Vagina (tissue), 2 donors: Measurements from ENCODE around the gene RNU6-9.

Experiments used
- CTCF ChIP-seq, 3 experiments: fragments of 450-650 bp in 2 of 3; fragments of 200-600 bp in 1 of 3; sonication (generic) in 1 of 3; IDR thresholded peaks; one replicate each; pipeline ENCODE4 v1.5.1; 2017 to 2019; ENCODE audit warnings: antibody characterized with exemption in 3 of 3, mild to moderate bottlenecking in 2 of 3, moderate library complexity in 2 of 3
- POLR2A ChIP-seq, 2 donors: fragments of 450-650 bp; IDR thresholded peaks; one replicate each; pipeline ENCODE4 v1.6.1; 2017; ENCODE audit warnings: antibody characterized with exemption in 2 of 2, mild to moderate bottlenecking in 2 of 2, moderate library complexity in 2 of 2
- POLR2AphosphoS5 ChIP-seq, 2 donors: sonication (generic); formaldehyde crosslinking; IDR thresholded peaks; one replicate each; pipeline ENCODE4 v1.9.0; 2017; ENCODE audit warnings: antibody characterized with exemption in 2 of 2, mild to moderate bottlenecking in 2 of 2, low read depth in 1 of 2; ENCODE audit not compliant: insufficient read depth in 1 of 2

- TF ChIP-seq CTCF (IDR thresholded peaks at IDR 0.05) = no peak
- TF ChIP-seq POLR2A (IDR thresholded peaks at IDR 0.05) = no peak
- TF ChIP-seq POLR2AphosphoS5 (IDR thresholded peaks at IDR 0.05; ENCODE audit: insufficient read depth in 1 of 2, low read depth in 1 of 2) = no peak
Measured at GRCh38 chr19:863315-863620, 30.0 kb upstream of the RNU6-9 start.
